Islet precursor cell (in vitro differentiated cells): Measurements from ENCODE around the gene GALNT8.
"Not testable (repeated sequence)": the region's sequence is repeated elsewhere in the genome, so short reads cannot be mapped to it uniquely, and the experiment has no call there.

ENCODE experiments used
- DNase-seq: peaks from one replicate; pipeline ENCODE4 v3.0.0-alpha.2; 2018

Gene GALNT8

GRCh38 chr12:4744709-4745108 lies 24.5 kb downstream of the GALNT8 start:
- DNase-seq = no peak

- no peak for DNase-seq
Measured at GRCh38 chr12:4745249-4745648, 25.0 kb downstream of the GALNT8 start.

GRCh38 chr12:4751654-4752053 lies 31.5 kb downstream of the GALNT8 start:
- not testable (repeated sequence) for DNase-seq

GRCh38 chr12:4762773-4763172 lies 42.6 kb downstream of the GALNT8 start:
- no peak for DNase-seq

GRCh38 chr12:4763549-4763948 lies 43.3 kb downstream of the GALNT8 start:
- peak; percentile 94 for DNase-seq

- no peak for DNase-seq
Measured at GRCh38 chr12:4766445-4766844, 46.2 kb downstream of the GALNT8 start.

GRCh38 chr12:4767186-4767585 lies 47.0 kb downstream of the GALNT8 start:
- DNase-seq = no peak

GRCh38 chr12:4768341-4768740 lies 48.1 kb downstream of the GALNT8 start:
- DNase-seq = no peak

- DNase-seq = no peak
Measured at GRCh38 chr12:4769073-4769472, 48.9 kb downstream of the GALNT8 start.

GRCh38 chr12:4771172-4771959 lies 51.2 kb downstream of the GALNT8 start:
- no peak for DNase-seq

GRCh38 chr12:4771960-4772566 lies 51.9 kb downstream of the GALNT8 start:
- DNase-seq = peak; percentile 73

GRCh38 chr12:4775936-4776335 lies 55.7 kb downstream of the GALNT8 start:
- peak; percentile 20 for DNase-seq

GRCh38 chr12:4779749-4780148 lies 59.5 kb downstream of the GALNT8 start:
- DNase-seq = peak; percentile 53

- DNase-seq = peak; percentile 63
Measured at GRCh38 chr12:4780641-4781611, 60.7 kb downstream of the GALNT8 start.

GRCh38 chr12:4784404-4785054 lies 64.3 kb downstream of the GALNT8 start:
- peak; percentile 43 for DNase-seq

GRCh38 chr12:4786795-4787194 lies 66.6 kb downstream of the GALNT8 start:
- DNase-seq = peak; percentile 45

GRCh38 chr12:4787965-4788364 lies 67.8 kb downstream of the GALNT8 start:
- DNase-seq = peak; percentile 52

GRCh38 chr12:4789776-4790175 lies 69.6 kb downstream of the GALNT8 start:
- DNase-seq = peak; percentile 42

GRCh38 chr12:4791497-4791896 lies 71.3 kb downstream of the GALNT8 start:
- DNase-seq = no peak

- no peak for DNase-seq
Measured at GRCh38 chr12:4794491-4794890, 74.3 kb downstream of the GALNT8 start.

GRCh38 chr12:4796216-4796615 lies 76.0 kb downstream of the GALNT8 start:
- DNase-seq = peak; percentile 51

- DNase-seq = peak; percentile 55
Measured at GRCh38 chr12:4796694-4797482, 76.7 kb downstream of the GALNT8 start.
